Thoracic aorta endothelial cell (primary cell): Measurements from ENCODE around the gene FRA10AC1. TPM values are rescaled to one million over a fixed set of nuclear protein-coding genes. Genes with fewer than 3 reads are reported as not detected.

Experiments
- total RNA-seq: library from RNA; depleted of rRNA; stranded (reverse); fragments of >200 nt; gene quantifications from 2 replicates; pipeline ENCODE4 v1.2.3, GENCODE V29; 2012

The FRA10AC1 gene, protein sequence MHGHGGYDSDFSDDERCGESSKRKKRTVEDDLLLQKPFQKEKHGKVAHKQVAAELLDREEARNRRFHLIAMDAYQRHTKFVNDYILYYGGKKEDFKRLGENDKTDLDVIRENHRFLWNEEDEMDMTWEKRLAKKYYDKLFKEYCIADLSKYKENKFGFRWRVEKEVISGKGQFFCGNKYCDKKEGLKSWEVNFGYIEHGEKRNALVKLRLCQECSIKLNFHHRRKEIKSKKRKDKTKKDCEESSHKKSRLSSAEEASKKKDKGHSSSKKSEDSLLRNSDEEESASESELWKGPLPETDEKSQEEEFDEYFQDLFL
- 19.9 and 20.2 TPM in 2 replicates for total RNA-seq

GRCh38 chr10:93702210-93703001 is at the start of gene FRA10AC1:
TSS of gene FRA10AC1 (minus strand) at chr10:93702592. CDS start at chr10:93700106, 2,486 bp downstream.

Other genes starting within 250 kb of the FRA10AC1 start
- 494 and 504 TPM in 2 replicates for gene MYOF, start 220.3 kb downstream of the FRA10AC1 start, total RNA-seq
- gene CEP55, start 206.0 kb downstream of the FRA10AC1 start, total RNA-seq: 84.8 and 124 TPM in 2 replicates
- gene FFAR4, start 135.9 kb downstream of the FRA10AC1 start, total RNA-seq: not detected in 2 replicates
- gene RBP4, start 101.4 kb downstream of the FRA10AC1 start, total RNA-seq: not detected in 2 replicates
- gene PDE6C, start 90.1 kb downstream of the FRA10AC1 start, total RNA-seq: not detected in 2 replicates
- not detected in 2 replicates for gene LGI1, start 55.3 kb upstream of the FRA10AC1 start, total RNA-seq
- 4.3 and 5.6 TPM in 2 replicates for gene SLC35G1, start 191.4 kb upstream of the FRA10AC1 start, total RNA-seq